EL (cell line): Measurements from ENCODE around the gene SIDT1.
"Not testable (repeated sequence)": the region's sequence is repeated elsewhere in the genome, so short reads cannot be mapped to it uniquely, and the experiment has no call there.

Source experiments
- DNase-seq: peaks from one replicate; pipeline ENCODE4 v3.0.0-alpha.2; 2016

Gene SIDT1

DNA sequence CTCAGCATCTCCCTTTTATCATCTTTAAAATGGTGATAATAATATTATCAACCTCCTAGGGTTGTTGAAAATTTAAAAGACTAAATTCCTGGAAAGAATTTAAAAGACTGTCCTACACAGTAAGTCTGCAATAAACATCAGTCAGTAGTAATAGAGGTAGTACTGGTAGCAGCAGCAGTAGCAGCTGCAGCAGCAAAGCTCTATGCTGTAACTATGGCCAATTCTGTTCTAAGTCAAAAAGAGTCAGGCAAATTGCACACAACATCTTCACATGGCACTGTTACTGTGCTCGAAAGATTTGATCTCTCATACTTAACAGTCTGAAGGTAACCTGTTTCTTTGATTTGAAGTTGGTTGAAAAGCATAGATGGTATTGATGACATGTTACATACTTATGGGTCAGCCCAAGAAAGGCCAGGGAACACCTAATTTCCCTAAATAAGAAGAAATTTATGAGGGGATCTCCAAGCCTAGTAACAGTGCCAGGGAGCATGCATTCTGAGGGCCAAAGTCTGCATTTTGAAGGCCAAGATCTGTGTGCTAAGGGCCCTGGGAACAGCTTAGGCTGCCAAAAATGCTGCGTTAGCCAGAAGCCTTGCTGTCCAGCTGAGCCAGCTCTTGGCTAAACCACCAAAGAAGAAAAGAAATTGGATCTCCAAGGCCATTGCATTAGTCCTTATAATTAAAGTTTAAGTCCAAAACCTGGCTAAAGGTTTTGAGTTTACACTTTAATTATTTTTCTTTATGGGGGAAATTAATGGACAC is 68.2 kb downstream of the SIDT1 start:
- DNase-seq: no peak

DNA sequence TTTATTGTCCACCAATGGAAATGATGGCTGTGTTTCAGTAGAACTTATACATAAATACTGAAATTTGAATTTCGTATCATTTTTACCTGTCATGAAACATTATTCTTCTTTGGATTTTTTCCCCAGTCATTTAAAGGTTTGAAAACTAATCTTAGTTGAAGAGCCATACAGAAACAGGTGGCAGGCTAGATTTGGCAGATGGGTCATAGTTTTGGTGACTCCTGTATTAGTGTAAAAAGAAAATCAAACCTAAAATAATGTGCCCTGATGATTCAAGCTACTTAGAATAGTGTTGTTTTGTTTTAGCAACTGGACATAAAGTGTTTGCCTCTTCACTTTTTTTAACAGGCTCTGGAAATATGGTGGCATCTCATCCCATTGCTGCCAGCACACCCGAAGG is 68.9 kb downstream of the SIDT1 start:
- DNase-seq: no peak

DNA sequence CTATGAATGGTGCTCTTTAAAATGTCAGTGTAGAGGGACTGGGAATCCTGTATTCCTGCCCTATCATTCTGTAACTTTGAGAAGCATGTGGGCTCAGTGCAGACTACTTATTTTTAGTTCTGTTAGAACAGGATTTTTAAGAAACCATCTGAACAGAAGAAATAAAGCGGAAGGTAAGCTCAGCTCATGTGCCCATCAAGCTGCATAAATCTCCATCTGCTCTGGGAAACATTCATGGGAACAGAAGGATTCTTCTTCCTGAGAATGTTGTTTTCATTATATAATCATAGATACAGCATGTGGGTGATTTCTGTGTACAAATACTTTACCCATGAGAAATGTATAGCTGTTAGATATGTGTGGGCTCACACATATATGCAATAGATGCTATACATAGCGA is 69.9 kb downstream of the SIDT1 start:
- no peak for DNase-seq

DNA sequence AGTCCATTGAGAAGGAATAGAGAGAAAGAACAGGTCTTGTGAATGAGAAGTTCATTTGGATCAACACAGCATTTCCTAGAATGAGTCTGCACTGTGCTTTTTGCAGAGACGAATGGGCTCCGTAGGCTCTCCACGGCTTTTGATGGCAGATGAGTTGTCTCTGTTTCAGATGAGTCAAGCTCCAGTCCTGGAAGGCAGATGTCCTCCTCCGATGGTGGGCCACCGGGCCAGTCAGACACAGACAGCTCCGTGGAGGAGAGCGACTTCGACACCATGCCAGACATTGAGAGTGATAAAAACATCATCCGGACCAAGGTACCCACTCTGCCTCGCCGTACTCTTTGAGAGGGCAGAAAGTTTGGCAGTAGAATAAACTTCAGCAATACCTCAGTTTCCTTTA is 70.5 kb downstream of the SIDT1 start:
- no peak for DNase-seq

DNA sequence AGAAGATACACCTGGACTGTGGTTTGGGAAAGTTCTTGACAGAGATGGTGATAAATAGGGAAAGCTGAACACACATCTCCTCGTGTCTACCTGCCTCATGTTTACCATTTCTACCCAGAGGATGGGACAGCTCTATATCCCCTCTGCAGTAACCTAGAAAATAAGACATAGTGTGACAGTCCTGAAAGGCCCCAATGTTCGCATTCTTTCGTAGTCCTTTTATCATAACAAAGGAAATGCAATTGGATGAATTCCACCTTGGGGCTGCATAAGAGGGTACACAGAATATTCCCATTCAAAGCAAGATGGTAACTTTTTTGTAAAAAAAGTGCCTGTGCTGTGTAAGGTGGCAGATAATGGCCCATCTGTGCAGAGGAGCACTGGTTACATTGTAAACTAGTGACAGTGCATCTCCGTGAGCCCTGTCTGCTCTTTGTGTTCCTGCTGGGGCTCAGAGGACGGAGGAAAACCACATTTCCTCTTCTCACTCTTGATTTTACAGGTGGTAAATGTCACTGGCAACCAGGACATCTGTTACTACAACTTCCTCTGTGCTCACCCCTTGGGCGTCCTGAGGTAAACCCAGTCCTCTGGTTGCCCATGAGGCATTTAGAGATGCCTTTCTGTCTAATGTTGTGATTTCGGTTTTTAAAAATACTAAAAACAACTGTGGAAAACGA is 74.3 kb downstream of the SIDT1 start:
- no peak for DNase-seq

DNA sequence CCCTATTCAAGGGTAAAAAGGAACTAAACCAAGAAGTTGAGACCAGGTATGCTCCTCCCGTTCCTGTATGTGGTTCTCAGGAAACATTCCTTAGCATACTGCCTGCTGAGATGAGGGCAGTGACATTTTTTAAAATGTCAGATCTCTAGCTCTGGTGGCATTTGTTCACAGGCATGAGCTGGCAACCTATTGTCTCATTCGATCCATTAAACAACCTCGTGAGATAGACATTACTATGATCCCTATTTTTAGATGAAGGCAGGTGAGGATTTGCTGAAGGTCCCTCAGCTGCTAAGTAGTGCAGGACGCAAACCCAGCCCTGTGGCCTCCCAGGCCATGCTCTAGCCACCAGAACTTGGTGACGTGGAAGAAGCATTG is 74.9 kb downstream of the SIDT1 start:
- no peak for DNase-seq

DNA sequence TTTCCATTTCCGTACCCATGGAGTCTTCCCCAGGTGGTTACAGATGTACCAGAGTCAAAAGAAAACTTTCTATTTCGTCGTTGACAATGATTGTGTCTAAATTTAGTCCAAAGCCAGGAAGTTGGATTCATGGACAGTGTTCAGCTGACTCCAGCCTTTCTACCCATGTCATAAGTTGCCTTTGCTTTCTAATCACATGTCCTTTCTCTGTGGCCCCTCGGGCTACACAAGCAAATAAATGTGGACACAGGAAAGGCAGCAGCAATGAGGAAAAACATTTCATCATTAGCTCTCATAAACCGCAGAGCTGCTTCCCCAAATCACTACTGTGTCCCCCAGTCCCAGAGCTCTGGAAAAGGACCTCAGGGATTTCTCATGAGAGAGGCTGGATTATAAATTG is 82.0 kb downstream of the SIDT1 start:
- DNase-seq: no peak

DNA sequence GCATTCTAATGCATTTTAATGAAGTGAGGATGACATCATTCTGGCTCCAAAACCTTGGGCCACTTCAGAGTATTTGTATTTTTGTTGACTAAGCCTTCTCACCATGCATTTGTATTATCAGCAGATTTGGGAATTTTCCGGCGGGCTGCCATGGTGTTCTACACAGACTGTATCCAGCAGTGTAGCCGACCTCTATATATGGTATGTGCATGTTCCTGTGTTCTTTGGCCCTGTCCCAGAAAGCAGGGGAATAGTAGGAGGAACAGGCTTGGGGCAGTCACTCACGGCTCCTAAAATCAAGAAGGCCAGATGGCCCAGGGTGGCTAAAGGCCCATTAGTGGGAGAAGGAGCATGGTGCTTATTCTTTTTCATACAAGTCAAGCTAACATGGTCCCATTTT is 83.6 kb downstream of the SIDT1 start:
- DNase-seq: no peak

DNA sequence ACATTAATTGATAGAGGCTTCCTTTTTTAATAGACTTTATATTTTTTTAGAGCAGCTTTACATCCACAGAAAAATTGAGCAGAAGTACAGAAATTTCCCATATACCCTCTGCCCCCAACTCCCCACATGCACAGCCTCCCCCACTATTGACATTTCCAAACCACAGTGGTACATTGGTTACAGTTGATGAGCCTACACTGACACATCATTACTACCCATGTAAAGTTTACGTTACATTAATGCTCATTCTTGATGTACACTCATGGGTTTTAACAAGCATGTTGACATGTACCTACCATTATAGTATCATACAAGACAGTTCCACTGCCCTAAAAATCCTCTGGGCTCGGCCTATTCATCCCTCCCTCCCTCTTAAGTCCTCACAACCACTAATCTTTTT is 85.4 kb downstream of the SIDT1 start:
- no peak for DNase-seq

DNA sequence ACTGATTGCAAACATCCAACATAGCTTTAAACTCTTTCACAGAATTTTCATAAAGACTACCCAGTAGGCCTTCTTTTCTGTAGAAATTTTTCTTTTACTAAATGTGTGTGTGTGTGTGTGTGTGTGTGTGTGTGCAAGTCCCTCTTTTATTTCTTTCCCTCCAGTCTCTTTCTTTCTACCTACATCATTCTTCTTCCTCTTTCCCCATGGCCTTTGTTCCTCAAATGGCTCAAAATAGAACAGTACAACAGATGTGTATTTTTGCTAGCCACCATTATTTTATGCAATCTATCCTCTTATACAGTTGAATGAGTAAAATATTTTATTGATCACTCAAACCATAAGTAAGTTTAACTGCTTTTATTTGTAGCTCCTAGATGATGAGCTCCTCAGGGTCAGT is 87.7 kb downstream of the SIDT1 start:
- no peak for DNase-seq

DNA sequence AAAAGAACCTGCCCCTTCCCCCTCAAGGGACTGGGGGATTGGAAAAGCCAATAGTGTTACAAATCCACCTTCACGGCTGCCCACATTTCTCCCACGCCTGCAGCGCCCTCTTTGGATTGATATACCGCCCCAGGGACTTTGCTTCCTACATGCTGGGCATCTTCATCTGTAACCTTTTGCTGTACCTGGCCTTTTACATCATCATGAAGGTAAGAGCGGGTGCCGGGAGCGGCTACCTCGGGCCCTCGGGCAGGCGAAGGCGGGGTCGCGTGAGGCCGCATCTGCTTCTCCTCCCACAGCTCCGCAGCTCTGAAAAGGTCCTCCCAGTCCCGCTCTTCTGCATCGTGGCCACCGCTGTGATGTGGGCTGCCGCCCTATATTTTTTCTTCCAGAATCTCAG is 91.0 kb downstream of the SIDT1 start:
- DNase-seq: peak; percentile 4

DNA sequence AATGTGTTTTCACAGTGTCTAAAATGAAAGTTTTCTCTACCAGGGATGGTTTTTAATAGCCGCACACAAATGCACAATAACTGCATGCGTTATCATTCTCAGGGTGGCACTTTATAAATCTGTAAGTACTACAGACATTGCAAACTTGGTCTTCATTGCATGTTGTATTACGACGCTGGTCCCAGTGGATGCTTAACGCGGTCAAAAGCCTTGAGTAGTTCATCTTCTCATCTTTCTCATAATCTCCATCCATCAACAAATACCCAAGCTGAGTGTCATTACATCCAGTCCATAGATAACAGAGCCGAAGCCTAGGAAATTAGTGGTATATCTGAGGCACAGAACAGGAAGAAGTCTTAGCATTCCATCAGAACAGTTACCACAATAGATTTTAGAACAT is 91.5 kb downstream of the SIDT1 start:
- no peak for DNase-seq

DNA sequence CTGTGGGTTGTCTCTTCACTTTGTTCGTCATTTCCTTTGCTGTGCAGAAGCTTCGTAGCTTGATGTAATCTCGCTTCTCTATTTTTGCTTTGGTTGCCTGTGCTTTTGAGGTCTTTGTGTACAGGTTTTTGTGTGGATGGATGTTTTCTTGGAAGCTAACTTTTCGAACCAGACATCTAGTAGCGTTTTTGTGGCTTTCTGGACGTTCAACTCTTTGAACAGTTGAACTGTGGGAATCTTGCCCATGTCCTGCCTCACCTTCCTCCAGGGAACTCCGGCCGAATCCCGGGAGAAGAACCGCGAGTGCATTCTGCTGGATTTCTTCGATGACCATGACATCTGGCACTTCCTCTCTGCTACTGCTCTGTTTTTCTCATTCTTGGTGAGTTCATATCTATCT is 93.5 kb downstream of the SIDT1 start:
- no peak for DNase-seq

DNA sequence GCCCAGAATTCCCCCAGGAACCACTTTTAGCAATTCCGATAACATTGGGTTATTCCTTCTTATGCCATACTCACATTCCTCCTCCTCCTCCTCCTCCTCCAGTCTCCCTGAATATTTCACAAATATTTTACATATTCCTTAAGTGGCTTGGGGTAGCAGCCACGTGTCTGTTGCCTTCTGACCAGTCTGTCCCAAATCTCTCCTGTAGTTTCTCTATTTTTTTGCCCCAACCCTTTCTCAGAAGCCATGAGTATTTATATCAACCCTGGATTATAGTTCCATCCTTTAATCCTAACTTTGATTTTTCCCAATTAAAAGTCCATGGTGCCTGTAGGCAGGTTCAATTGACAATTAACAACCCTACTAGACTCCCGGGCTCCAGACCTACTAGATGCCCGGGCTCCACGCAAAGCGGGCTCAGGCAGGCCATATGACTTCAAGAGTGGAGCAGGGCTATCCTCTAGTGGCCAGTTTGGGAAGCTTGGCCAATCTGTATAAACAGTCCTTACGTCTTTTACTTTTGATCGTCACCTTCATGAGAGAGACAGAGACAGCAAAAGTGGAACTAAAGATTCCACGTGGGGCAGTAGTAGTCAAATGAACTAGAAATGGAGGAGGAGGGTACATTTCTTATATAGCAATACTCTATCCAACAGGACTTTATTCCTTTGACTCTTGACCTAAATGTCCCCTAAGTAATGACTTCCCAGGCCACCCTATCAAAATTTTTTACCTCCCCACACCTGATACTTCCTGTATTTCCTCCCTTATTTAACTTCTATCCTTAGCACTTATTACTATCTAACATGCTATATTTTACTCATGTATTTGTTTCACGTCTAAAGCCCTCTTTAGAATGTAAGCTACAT is 94.4 kb downstream of the SIDT1 start:
- peak; percentile 68 for DNase-seq

DNA sequence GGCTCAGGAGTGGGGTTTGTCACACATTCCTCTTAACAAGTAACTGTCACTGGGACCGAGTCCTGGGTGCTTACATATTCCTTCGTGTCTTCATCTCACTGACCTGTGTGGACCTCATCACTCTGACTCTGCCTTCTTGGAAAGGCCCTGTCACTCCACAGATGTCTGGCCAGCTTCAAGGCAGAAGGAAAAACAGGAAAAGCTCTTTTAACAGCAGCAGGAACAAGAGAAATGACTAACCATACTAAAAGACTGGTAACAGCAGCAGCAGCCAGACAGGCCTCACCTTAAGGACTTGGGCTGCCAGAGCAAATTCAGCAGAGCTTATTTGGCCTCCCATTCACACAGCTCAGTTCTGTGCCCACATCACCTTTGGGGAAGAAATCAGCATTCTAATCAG is 96.0 kb downstream of the SIDT1 start:
- no peak for DNase-seq

DNA sequence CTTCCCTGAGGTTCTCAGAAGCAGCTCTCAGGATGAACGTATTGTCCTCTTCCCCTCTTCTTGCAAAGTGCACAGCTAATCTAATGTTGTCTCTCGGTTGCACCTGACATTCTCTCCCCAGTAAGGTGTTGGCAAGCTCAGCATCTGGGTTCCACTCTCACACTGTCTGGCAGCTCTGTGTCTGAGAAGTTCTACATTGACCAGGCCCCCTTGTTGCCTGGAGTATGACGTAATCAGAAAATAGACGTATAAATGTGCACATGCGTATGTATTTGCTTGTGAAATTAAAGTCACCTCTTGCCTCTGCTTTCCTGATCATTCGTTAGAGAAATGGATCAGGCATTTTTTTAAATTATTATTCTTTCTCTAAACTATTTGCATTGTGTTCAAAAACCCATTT is 96.4 kb downstream of the SIDT1 start:
- no peak for DNase-seq

DNA sequence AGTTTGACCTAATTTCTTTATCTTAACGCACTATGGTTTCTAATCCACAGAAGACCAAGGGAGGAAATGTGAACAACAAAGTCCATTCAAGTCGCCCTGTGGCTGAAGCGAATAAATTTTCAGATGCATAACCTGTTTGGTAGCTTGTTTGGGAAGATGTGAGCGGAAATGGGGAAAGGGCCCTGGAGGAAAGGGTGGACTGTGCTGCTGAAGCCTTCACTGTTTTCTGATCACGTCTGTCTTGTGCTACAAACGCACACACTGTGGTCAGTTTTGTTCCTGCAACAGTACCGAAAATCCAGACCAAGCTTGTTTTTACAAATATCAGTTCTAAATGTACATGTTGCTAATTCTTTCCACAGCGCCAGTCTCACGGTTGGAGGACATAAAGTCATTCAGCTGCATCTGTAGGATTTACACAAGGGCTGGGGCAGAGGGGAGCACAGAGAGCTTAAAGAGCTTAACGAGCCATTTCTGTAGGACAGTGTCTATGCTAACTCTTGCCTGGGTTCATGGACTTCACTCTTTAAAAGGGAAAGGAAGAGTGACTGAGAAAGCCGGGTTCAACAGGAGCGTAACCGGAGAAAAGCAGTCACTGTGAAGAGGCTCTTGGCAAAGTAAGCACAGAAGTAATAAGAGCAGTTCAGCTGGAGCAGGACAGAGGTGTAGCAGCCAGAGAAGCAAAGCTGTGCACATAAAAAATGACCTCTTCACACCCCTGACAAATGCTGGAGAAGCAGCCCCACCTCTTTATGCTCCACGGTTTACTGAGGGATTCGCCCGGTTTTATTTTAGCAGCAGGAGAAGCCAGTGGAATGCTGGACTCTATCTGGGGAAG is 97.4 kb downstream of the SIDT1 start:
- DNase-seq: no peak

DNA sequence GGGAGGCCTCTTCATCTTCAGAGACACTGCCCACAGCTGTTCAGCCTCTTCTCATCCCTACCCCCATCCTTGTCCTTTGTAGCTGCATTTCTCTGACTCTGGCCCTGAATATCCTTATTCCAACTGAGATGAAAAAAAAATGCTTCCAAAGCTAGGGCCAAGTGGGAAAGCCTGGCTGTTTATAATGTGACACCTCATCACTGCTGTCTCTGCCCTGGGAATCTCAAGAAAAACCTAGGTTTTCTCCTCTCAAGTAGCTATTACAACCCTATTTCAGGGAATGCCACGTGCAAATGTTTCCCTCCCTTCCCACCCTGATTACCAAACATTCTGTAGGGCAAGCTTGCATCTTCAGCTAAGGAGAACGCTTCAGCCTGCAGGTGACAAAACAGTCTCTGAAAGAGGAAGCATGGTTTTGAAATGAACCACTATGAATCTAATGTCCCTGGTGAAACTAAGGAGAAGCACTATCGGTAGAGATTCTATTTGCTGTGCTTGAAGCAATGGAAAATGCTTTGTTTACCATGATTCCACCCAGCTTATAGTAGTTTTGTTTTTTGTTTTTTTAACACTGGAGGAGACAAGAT is 98.7 kb downstream of the SIDT1 start:
- no peak for DNase-seq

DNA sequence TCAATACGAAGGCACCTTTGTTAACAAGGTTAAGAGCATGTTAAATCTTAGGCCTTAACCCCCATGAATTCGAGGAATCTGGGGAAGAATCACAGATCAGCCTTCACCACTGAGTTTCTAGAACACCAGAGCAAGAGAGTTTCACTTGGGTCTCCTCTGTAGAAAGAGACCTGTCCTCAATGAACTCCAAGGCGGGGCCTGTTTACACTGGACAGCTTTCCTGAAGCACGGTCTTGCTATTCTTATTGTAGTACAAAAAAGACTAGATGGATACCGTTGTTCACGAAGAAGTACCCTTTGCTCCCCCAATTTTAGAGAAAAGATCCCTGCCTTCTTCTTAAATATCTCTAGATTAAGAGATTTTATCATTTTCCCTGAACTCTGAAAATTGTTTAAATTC is 99.2 kb downstream of the SIDT1 start:
- no peak for DNase-seq

DNA sequence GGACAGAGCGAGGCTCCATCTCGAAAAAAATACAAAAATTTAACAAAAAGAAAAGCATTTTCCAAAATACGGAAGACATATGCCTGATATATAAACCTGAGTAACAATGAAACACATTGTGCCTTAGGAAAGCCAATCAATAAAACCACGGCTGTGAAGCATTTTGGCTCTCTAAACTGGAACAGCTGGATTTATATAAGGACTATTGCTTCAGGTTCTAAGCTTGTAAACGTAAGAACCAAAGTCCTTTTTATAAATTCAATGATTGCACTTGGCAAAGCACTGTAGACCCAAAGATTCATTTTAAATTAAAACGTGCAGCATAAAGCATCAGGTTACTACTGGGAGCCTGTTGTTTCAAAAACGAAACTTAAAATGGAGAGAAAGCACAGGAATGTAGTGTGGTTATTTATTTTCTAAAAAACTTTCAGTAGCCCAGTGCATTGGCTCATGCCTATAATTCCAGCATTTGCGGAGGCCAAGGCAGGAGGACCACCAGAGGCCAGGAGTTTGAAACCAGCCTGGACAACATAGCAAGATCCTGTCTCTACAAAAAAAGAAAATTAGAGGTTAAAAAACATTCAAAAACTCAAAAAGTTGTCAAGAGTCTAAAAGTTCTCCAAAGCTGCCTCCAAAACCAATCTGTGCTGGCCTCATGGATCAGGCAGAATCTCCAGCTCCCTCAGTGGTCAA is 102.6 kb downstream of the SIDT1 start:
- no peak for DNase-seq

DNA sequence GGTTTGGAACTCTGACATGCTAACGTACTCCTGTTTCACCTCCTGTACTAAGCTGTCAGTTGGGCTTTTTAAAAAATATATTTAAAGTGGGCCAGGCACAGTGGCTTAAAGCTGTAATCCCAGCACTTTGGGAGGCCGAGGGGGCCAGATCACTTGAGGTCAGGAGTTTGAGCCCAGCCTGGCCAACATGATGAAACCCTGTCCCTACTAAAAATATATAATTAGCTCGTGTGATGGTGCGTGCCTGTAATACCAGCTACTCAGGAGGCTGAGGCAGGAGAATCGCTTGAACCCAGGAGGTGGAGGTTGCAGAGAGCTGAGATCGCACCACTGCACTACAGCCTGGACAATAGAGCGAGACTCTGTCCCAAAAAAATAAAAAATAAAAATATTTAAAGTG is 103.7 kb downstream of the SIDT1 start:
- not testable (repeated sequence) for DNase-seq

DNA sequence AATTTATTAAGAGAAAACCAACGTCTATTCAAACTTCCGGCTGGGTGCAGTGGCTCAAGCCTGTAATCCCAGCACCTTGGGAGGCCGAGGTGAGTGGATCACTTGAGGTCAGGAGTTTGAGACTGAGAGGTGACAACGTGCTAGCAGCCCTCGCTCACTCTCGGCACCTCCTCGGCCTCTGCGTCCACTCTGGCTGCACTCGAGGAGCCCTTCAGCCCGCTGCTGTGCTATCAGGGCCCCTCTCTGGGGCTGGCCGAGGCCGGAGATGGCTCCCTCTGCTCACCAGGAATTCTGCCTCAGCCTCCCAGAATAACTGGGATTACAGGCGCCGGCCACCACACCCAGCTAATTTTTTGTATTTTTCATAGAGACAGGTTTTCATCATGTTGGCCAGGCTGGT is 105.4 kb downstream of the SIDT1 start:
- DNase-seq: no peak
